Left kidney (tissue), 2 donors: ENCODE results near the gene ZNF787. TPM values are rescaled to one million over a fixed set of nuclear protein-coding genes. Genes with fewer than 3 reads are reported as not detected.

Experiments used
- DNase-seq: peaks from one replicate; pipeline ENCODE4 v3.0.0-alpha.2; 2013
- polyA plus RNA-seq: library from polyadenylated mRNA; unstranded; fragments of 120-200 nt; gene quantifications from one replicate; pipeline ENCODE4 v1.2.1, GENCODE V29; 2013; ENCODE audit not compliant: insufficient read length

The ZNF787 gene
- polyA plus RNA-seq, 1 donor = 10.2 TPM

DNA sequence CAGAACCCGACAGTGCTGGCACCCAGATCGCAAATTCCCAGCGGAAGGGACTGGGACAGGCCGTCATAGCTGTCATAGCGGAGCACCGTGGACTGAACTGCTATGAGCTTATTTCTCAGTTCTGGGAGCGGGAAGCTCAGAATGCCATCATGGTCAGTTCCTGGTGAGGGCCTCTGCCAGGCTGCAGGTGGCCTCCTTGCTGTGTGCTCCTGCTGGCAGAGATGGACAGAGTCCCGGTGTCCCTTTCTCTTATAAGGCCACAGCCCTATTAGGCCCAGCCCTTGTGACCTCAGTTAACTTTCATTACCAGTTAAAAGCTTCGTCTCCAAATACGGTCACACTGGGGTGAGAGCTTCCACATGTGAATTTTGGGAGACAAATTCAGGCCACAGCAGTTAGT is 24.6 kb upstream of the ZNF787 start:
- DNase-seq = no peak

DNA sequence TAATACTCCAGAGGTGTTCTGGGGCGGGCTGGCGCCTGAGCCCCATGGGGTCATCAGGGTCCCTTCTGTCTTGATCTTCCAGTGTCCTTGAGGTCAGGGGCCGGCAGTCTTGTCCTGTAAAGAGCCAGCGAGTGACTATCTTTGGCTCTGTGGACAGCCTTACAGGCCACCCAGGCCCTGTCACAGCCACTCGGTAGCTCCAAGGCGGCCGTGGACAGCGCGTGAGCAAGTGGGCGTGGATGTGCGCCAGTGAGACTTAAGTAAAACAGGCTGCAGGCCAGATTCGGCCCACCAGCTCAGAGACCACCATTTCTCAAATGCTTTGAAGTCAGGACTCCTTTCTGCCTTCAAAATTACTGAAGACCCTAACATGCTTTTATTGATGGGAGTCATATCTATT is 23.7 kb upstream of the ZNF787 start:
- DNase-seq = no peak

DNA sequence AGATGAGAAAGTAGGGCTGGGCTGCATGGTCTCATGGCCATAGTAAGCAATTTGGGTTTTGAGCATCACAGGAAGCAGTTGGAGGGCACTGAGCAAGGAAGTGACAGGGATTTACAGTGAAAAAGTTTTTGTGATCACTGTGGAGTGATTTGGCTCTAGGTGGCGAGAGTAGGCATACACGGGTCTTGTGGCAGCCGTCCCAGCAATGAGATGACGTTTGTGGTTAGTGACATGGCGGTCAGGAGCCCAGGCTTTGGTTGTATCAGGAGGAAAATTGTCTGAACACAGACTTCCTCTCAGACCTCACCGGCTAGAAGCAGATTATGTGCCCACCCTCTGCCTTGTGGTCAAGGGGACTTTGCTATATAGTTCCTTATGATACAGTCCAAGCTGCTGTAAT is 23.3 kb upstream of the ZNF787 start:
- no peak for DNase-seq

DNA sequence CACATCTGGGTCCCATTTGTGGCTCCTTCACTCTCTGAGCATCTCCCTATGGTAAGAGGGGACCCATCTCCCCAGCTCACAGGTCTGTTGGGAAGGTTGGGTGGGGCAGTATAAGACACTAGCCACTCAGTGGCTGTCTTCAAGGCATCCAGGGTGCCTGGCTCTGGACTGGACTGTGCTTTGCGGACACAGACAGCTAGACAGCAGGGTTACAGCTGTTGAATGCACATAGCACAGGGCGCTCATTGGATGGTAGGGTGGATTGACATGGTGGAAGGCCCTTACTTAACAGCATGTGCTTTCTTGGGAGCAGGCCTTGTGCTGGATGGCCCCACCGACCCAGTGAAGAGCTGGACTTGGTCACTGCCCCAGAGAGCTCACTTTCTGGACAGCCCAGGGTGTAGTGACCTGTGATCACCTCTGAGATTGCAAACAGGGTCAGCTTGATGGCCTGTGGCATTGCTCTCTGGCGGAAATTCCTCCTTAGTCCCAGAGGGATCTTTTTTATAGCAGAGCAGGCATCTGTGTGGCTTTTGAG is 21.9 kb upstream of the ZNF787 start:
- no peak for DNase-seq

DNA sequence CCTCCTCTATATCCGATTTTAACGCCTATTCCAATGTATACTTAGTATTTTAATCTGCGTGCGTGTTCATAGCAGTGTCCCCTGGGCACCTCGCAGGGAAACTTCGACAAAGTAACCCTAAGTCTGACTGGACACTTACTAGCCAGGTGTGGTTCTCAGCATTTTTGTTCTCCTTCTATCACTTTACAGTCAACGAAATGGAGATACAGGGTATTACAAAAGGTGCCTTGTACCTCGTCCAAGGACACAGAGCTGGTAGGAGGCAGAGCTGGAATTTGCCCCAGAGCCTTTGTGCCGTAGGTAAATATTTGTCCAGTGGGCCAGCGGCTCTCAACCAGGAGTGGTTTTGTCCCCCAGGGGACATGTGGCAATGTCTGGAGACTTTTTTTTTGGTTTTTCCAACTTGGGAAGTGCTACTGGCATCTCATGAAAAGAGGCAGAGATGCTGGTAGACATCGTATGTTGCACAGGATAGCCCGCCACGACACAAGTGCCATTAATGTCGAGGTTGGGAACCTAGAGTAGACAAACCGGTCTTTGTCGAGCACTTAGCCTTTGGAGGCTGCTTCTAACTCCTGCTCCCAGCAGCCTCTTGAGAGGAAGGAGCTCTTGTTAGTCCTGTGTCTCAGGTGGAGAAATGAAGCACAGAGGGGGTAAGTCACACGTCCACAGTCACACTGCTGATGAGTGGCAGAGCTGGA is 21.1 kb upstream of the ZNF787 start:
- DNase-seq = no peak

DNA sequence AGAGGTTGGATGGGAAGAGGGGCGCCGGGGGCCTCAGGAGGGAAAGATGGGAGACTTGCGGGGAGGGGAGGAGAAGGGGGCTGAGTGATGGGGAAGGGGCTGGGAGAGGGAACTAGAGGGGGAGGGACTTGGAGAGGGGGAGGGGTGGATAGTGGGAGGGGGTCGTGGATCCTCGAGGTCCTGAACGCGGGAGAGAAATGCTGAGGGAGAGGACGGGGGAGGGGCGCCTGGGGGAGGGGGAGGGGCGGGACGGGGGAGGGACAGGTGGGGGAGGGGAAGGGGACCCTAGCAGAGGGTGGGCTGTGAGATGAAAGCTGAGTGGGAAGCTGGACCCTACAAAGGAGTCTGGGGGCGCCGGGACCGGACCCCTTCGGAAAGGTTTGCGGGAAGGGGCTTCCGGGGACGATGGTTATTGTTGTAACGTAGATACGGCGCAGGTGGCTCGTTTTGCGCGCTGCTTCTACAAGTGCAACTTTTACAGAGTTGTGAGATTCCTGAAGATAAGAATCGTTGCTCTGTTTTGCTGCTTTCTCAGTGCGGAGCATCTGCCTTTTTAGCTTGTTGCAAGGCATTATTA is 20.4 kb upstream of the ZNF787 start:
- no peak for DNase-seq

DNA sequence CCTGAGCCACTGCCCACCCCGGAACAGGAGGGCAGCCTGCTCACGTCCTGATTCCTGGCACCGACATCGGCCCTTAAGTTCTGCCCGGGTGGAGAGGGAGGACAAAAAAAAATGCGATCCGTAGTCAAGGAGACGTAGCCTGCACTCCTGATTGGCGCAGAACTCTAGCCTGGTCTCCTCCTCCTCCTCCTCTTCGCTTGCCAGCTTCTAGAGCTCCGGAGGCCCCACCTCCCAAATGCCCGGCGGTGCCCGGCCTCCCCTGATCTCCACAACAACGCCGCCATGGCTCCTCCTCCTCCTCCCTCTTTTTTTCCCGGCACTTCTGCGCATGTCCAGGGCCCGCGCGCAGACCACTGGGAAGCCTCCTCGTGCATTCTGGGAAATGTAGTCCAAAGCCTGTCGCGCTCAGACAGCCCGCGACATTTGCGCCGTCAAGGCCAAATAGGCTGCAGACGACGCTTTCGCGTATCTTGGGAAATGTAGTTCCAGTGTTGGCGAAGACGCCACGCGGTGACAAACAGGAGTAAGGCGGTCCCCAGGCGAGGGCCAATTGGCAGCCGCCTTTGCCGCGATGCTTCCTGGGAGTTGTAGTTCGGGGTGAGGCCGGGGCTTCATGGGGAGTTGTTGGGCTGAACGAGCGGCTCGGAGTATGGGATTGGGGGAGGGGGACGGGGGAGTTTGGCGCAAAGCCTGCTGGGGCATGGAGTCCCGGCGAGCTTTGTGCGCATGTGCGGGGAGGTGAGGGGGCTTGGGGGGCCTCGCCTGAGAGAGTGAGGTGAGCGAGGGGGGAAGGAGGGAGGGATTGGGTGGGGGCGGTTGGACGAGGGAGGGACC is 19.7 kb upstream of the ZNF787 start, which contains the start of gene ZNF444:
TSS of gene ZNF444 (plus strand) at position 705 of the 834 bp plus-strand sequence. CDS start 5,625 bp downstream, outside the sequence.
- peak; percentile 99 for DNase-seq

DNA sequence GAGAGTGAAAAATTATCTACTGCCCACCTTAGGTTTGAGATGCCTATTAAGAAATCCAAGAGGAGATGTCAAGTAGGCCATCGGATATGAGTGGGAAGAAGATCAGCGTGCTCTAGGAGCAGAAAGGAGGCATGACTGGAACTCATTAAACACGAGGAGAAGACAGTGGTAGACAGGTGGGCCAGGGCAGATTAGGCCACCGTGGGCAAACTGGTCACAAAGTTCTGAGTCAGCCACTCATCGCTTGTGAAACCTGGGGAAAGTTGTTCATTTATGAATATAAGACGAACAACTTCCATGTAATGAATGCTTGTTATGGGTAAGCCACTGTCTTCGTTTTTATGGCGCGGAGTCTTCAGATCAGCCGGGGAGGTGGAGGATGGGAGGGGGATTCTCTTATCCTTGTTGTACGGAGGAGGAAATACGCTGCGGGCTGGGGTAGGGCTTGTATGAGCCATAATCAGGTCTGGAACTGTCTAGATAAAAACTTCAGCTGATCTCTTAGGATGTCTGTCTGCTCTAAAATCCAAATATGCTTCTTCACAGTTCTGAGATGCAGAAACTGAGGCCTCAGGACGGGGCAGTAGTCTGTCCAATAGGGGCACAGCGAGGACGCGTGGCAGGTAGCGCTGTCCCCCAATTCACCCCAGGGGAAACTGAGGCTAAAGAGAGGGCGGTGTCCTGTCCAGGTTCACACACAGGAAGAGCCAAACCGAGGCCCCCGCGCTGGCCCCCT is 18.9 kb upstream of the ZNF787 start:
- DNase-seq = no peak

DNA sequence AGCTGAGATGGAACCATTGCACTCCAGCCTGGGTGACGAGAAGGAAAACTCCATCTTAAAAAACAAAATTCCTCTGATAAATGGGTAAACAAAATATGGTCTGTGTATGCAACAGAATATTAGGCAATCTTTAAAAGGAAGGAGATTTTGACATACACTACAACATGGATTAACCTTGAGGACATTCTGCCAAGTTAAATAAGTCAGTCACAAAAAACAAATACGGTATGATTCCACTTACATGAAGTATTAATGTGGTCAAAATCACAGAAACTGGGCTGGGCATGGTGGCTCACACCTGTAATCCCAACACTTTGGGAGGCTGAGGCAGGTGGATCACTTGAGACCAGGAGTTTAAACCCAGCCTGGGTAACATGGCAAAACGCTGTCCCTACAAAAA is 17.0 kb upstream of the ZNF787 start:
- DNase-seq = no peak

DNA sequence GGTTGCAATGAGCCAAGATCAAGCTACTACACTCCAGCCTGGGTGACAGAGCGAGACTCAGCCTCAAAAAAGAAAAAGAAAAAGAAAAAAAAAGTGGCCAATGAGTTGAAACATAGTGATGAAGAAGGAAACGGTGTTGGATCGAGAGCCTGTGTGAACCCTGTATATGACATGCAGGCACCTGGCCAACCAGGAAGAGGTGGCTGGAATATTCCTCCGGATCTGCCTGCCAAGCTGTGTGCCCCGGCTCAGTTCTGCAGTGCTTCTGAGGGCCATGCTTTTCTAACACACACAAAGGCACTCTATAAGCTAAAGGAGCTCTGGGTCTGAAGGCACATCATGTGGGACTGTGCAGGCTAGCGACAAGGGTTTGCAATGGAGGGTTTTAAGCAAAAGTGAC is 16.3 kb upstream of the ZNF787 start:
- no peak for DNase-seq

DNA sequence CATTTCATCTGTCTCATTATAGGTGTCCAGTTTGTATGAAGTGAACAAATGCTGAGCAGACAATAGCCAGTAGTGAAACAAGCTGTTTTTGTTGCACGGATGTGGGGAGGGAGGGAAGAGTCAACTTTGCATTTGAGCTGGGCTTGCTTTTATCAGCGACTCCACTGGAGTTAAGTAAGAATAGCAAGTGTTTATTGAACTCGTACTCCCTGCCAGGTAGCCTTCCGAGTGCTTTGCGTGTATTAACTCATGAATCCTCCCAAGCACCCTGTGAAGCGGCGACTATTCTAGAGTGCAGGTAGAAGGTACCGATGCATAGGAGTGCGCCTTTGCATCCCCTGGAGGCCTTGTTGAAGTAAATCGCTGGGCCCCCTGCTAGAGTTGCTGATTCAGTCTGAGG is 15.3 kb upstream of the ZNF787 start:
- DNase-seq = no peak

DNA sequence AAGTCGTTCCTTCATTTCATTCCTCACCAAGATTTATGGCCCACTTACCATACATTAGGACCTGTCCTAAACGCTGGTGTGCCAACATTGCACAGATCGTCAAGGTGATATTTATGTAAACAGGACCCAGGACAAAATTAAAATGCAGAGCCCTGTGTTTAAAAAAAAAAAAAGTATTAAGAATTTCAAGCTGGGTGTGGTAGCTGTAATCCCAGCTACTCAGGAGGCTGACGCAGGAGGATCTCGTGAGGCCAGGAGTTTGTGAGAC is 13.5 kb upstream of the ZNF787 start:
- DNase-seq = no peak

DNA sequence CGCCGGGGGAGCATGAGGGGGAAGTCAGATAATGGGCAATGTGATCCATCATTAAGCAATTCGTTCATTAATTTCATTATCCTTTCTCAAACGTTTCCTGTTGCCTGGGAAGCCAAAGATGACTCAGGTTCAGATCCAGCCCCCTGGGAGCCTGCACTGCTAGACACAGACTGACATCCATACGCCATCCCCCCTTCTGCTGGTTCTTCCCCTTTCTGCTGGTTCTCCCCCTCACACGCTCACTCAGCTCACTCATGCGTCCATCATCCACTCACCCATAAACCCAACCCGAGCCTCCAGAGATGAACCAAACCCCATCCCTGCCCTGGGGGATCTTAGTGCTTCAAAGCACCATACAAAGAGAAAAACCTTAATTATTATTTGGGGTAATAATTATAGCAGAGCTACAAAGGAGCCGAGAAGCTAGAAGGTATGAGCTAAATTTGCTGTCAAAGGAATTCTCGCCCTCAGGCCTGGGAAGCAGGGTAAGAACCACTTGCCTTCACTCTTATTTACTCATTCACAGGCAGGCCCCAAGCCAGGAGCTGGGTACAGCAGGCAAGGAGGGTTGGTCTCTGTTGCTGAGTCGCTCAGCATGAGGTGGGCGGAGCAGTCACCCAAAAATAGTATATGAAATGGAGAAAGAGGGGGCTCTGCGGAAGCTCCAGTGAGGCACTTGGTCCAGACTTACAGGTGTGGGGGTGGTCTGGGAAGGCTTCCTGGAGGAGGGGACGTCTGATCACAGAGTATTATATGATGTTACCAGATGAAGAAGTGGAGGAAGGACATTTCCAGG is 13.0 kb upstream of the ZNF787 start:
- DNase-seq = no peak

DNA sequence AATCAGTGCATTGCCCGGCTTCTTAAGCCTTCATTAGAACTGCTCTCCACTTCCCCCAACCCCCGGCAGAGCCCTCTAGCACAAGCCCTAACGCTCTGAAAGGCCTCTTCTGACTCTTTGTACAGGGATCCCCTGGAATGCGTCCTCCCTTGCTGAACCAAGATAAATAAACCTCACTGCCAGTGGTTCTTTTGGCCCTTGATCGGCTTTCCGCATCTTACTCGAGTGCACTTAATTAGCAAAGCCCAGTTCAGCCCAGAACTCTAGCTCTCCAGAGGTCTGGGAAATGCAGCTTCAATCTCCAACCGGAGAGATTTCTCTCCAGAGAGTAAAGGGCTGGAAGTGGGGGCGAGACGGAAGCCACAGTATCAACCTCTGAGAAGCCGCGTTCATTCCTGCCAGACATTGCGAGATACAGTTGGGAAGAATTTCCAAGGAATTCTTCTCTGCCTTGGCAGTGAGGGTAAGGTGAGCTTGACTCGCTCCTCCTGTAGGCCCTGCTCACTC is 11.3 kb upstream of the ZNF787 start:
- DNase-seq = peak; percentile 71

DNA sequence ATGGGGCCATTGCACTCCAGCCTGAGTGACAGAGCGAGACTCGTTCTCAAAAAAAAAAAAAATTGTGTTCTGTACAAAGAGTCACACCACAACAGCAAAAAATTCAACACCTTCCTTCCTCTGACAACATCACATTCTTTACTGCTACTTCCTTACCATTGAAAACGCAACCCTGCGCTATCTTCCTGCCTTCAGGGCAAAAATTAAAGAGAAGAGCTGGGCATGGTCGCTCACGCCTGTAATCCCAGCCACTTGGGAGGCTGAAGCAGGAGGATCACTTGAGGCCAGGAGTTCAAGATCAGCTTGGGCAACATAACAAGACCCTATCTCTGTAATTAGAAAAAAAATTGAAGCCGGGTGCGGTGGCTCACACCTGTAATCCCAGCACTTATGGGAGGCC is 10.6 kb upstream of the ZNF787 start:
- DNase-seq = no peak

DNA sequence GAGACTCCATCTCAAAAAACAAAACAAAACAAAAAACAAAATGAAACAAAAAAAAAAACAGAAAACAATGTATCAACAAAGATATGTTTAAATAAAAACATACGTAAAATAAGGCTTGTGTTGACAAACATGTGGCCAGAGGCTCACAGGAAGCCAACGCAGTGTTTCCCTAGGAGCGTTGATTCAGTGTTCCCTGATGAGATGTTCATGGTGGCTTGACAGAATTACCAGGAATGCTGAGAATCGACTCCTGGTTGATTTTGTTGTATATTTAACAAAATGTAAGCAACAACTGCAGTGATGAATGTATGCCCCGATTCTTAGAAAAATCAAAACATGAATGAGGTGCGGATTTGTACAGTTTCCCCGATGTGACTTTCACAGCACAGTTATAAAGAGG is 8.9 kb upstream of the ZNF787 start:
- no peak for DNase-seq

DNA sequence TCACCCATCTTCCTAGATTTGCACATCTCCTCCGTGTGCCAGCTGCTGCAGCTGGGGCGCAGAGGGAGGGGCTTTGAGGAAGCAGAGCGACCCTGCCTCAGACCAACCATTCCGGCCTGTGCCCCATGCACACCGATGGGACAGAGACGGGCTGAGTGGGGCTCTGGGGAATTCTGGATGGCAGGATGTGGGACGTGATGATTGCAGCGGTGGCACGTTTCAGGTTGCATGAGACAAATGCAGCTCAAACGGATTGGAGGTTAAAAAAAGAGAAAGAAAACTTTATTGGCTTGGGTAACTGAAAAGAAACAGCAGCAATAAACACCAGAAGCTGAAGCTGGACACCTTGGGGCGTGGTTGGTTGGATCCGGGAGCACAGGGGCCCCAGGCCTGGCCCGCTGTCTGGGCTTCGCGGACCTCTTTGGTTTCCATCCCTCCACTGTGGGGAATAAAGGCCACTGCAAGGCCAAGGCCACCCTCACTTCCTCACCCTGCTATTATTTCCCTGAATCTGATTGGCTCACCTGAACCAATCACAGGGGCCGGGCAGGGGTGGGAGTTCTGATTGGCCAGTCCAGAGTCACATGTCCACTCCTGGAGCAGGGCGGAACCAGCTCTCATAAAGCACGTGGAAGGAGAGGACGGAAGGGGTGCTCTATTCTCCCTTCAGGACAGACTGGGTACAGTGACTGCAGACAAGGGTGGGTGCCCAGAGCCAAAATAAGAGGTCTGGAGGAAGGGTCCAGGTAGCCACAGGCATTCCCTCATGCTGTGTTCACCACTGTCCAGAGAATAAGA is 6.1 kb upstream of the ZNF787 start:
- no peak for DNase-seq

DNA sequence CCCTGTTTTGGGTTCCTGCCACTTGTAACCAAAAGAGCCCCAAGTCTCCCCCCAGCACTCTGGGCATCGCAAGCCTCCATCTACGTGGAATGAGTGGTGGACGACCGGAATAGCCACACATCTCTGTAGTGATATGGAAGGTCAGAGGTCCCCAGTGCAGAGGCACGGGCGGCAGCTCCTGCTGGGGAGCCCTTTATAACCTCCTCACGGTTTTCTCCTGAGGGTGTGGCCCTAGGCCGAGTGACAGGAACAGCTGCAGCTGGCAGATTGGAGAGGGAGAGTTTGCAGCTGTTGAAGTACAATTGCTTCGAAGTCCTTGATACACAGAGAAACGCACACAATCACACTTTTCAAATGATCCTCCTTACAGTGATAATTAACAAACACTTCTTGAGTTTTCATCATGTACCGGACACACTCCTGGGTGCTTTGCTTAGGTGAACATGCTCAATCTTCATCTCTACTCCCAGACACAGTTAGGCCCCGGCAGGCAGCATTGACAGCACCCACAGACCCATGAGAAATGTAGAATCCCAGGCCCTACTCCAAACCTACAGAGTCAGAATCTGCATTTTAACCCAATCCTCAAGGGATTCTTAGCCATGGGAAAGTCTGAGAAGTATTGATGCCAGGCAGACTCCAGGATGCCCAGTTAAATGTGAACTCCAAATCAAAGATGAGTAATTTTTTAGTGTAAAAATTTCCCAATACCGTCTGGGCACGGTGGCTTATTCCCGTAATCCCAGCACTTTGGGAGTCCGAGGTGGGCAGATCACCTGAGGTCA is 4.9 kb upstream of the ZNF787 start:
- no peak for DNase-seq

DNA sequence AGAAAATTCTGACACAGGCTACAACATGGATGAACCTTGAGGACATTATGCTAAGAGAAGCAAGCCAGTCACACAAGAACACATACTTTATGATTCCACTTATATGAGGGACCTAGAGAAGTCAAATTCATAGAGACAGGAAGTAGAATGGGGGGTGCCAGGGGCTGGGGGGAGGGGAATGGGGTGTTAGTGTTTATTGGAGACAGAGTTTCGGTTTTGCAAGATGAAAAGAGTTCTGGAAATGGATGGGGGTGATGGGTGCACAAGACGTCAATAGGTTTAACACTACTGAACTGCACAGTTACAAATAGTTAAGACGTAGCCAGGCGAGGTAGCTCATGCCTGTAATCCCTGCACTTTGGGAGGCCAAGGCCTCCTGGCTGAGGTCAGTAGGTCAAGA is 3.5 kb upstream of the ZNF787 start:
- DNase-seq = no peak
